ENCODE measurements around the gene TLDC2.

GRCh38 chr20:36847009-36847709 lies 28.8 kb upstream of the TLDC2 start:
- no peak for TF ChIP-seq SUZ12 (IDR thresholded peaks at IDR 0.05)
- no peak for TF ChIP-seq TARDBP (IDR thresholded peaks at IDR 0.05)
- no peak for TF ChIP-seq SP1 (IDR thresholded peaks at IDR 0.05)
- no peak for TF ChIP-seq FOXK2 (IDR thresholded peaks at IDR 0.05)
- TF ChIP-seq, protein P1, sequence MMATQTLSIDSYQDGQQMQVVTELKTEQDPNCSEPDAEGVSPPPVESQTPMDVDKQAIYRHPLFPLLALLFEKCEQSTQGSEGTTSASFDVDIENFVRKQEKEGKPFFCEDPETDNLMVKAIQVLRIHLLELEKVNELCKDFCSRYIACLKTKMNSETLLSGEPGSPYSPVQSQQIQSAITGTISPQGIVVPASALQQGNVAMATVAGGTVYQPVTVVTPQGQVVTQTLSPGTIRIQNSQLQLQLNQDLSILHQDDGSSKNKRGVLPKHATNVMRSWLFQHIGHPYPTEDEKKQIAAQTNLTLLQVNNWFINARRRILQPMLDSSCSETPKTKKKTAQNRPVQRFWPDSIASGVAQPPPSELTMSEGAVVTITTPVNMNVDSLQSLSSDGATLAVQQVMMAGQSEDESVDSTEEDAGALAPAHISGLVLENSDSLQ (IDR thresholded peaks at IDR 0.05): no peak
- TF ChIP-seq FOXA1 (IDR thresholded peaks at IDR 0.05): no peak
- no peak for TF ChIP-seq BHLHE40 (IDR thresholded peaks at IDR 0.05; ENCODE audit: borderline replicate concordance)
- no peak for TF ChIP-seq FOXM1 (IDR thresholded peaks at IDR 0.05; ENCODE audit: borderline replicate concordance)
- no peak for TF ChIP-seq LEF1 (IDR thresholded peaks at IDR 0.05; ENCODE audit: borderline replicate concordance)
- no peak for TF ChIP-seq CTBP1 (IDR thresholded peaks at IDR 0.05; ENCODE audit: borderline replicate concordance)
- TF ChIP-seq HDGF (IDR thresholded peaks at IDR 0.05; ENCODE audit: borderline replicate concordance): no peak
- TF ChIP-seq L3MBTL2 (conservative IDR thresholded peaks at IDR 0.05): no peak
- TF ChIP-seq ELF4 (IDR thresholded peaks at IDR 0.05): no peak
